GM21576 (cell line): ENCODE data around the gene CINP.
"Not testable (repeated sequence)": the region's sequence is repeated elsewhere in the genome, so short reads cannot be mapped to it uniquely, and the experiment has no call there.

Experiments used
- ATAC-seq: cut with Tn5 transposase; IDR thresholded peaks from one replicate; pipeline ENCODE4 v1.9.1; 2021; ENCODE audit warnings: mild to moderate bottlenecking, moderate library complexity; ENCODE audit not compliant: unreplicated experiment

CINP gene

GRCh38 chr14:102356280-102356679 is 6.4 kb downstream of the CINP start:
- ATAC-seq: no peak

- no peak for ATAC-seq
Observed at GRCh38 chr14:102353126-102353619, 9.5 kb downstream of the CINP start.

DNA sequence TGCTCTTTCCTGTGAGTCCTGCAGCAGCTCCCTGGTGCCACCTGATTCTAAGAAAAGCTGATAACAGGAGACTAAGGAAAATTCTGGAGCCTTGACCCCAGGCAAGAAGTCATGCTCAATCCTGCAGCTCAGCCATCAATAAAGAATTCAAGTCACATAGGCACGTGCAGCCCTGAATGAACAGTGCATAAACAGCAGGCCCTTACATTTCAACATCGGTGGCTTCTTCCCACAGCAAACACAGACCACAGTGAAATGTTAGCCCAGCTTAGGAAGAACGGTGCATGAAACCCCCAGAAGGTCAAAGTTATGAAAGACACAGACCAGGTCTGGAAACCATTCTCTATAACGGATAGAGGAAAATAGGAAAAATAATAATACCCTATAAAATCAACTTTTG is 10.5 kb downstream of the CINP start:
- no peak for ATAC-seq

DNA sequence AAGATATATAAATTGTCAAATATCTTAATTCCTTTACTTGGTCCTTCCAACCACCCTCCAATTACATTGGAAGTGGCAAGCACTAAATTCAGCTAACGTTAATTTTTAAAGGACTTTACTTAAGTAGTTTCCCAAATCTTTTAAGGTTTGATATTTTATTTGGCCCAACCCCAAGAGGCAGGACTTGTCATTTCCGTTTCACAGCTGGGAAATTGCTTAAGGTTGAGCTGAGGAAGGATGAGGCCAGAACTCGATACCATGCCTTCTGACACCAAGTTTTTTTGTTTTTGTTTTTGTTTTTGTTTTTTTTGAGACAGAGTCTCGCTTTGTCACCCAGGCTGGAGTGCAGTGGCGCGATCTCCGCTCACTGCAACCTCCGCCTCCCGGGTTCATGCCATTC is 11.1 kb downstream of the CINP start:
- ATAC-seq: not testable (repeated sequence)

GRCh38 chr14:102351023-102351422 is 11.7 kb downstream of the CINP start:
- no peak for ATAC-seq

DNA sequence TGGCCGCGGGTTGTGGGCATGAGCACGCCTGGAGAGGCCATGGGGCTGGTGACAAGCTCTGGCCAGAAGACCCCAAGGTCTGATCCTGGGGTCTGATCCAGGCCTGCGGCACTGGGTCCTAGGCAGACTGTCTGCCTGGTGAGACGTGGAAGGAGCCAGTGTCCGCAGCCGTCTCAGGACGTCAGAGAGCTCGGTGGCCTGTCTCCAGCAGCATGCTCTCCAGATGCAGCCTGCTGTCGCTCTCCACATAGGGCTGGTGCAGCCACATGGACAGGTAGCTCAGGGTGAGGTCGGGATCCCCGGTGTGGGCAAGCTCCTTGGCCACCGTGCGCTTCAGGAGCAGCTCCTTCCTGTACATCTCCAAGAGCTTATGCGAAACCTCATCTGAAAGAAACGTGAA is 14.3 kb downstream of the CINP start:
- ATAC-seq: no peak

DNA sequence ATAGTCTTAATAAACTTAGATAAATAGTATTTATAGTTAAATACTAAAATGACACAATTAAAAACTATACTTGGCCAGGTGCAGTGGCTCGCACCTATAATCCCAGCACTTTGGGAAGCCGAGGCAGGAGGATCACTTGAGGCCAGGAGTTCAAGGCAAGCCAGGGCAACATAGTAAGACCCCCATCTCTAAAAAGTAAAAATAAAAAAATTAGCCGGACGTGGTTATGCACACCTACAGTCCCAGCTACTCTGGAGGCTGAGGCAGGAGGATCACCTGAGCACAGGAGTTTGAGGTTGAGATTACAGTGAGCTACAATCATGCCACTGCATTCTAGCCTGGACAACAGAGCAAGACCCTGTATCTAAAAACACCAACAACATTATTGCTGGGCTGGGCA is 16.0 kb downstream of the CINP start:
- ATAC-seq: no peak

DNA sequence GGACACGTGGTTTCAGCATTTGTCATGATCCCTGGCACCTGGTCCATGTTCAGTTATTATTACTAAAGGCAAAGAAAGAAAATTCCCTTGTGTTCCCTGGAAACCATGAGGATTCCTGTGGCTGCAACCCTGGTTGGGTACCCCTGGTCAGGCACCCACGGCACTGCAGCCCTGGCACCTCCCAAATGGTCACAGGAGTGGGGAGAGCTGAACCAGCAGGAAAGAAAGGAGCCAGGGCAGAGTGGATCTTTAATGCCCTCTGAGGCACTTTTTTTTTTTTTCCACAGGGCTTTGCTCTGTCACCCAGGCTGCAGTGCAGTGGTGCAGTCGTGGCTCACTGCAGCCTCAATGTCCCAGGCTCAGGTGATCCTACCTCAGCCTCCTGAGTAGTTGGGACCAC is 17.5 kb downstream of the CINP start:
- ATAC-seq: no peak

DNA sequence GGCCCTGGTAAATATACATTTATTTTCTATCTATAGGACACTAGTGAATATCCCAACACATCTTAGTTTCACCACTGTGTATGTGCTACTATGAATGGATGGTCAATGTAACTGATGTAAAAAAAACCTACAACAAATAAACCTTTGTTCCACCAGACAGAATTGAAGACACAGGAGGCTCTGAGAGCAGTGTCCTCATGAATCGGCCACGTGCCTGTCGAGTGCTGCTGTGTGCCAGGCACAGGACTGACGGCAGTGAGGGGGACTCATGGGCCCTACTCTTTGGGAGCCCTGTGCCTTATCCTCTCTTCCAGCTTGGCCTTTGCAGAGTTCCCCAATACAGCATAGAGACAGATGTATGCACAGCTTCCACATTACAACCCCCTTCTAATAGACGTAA is 18.2 kb downstream of the CINP start:
- ATAC-seq: no peak

DNA sequence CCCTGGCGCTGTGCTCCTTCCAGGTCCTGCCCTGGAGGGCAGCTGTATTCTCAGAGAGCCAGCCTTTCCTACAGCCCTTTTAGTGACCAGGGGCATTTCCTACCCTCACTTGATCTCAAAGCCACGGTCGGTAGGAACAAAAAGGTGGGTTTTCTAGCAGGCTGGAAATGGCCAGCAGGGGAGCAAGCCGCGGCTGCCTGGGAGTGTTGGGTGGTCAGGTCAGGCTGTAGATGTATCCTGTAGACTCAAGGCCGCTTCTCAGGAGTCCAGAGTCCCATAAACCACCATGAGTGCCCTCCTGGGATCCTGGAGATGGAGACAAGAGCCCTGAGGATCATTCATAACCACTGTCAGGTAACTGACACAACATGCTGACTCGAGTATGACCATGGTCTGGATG is 18.6 kb downstream of the CINP start:
- ATAC-seq: no peak

DNA sequence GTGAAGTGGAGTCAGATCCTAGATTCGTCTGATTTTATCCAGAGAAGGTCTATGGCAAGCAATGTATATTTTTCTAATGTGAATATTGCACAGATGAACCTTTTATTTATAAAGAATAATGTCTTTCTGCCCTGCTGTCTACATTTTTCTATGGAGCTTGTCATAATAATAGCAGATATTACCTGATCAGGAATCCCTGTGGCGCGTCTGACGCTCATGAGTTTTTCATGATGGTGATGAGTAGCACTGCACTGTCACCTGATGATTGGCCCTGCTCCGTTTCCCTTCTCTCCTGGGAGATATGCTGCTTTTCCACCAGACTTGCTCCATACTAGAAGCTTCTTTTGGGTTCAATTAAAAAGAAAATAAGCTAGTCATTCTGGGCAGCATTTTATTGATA is 20.5 kb downstream of the CINP start:
- ATAC-seq: no peak

DNA sequence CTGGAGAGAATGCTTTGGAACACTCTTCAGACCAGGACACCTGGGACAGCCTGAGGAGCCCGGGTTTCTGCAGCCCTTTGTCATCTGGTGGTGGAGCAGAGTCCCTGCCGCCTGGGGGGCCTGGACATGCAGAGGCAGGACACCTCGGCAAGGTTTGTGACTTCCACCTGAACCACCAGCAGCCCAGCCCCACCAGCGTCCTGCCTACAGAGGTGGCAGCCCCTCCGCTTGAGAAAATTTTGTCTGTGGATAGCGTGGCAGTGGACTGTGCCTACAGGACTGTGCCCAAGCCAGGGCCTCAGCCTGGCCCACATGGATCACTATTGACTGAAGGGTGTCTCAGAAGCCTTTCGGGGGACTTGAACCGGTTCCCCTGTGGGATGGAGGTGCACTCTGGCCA is 21.1 kb downstream of the CINP start:
- no peak for ATAC-seq

- ATAC-seq: no peak
Observed at GRCh38 chr14:102338724-102339123, 24.0 kb downstream of the CINP start.

- no peak for ATAC-seq
Observed at GRCh38 chr14:102335163-102335562, 27.5 kb downstream of the CINP start.

- ATAC-seq: no peak
Observed at GRCh38 chr14:102333795-102334705, 28.6 kb downstream of the CINP start.

GRCh38 chr14:102333390-102333789 is 29.3 kb downstream of the CINP start:
- no peak for ATAC-seq

GRCh38 chr14:102330806-102331205 is 31.9 kb downstream of the CINP start:
- no peak for ATAC-seq

DNA sequence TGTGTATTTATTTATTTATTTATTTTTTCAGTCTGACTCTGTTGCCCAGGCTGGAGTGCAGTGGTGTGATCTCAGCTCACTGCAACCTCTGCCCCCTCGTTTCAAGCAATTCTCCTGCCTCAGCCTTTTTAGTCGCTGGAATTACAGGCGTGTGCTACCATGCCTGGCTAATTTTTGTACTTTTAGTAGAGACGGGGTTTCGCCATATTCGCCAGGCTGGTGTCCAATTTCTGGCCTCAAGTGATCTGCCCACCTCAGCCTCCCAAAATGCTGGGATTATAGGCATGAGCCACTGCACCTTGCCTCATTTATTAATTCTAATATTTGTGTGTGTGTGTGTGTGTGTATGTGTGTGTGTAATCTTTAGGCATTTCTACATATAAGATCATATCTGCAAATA is 33.3 kb downstream of the CINP start:
- not testable (repeated sequence) for ATAC-seq

DNA sequence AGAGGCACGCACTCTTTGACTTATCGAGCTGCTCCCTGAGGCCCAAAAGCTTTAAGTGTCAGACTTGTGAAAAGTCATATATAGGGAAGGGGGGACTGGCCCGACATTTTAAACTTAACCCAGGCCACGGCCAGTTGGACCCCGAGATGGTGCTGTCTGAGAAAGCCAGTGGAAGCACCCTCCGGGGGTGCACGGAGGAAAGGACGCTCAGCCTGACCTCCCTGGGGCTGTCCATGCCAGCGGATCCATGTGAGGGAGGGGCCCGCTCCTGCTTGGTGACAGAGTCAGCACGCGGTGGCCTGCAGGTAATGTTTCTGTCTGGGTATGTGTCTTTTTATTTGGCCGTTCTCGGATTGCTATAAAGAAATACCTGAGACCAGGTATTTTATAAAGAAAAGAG is 36.1 kb downstream of the CINP start:
- ATAC-seq: no peak

DNA sequence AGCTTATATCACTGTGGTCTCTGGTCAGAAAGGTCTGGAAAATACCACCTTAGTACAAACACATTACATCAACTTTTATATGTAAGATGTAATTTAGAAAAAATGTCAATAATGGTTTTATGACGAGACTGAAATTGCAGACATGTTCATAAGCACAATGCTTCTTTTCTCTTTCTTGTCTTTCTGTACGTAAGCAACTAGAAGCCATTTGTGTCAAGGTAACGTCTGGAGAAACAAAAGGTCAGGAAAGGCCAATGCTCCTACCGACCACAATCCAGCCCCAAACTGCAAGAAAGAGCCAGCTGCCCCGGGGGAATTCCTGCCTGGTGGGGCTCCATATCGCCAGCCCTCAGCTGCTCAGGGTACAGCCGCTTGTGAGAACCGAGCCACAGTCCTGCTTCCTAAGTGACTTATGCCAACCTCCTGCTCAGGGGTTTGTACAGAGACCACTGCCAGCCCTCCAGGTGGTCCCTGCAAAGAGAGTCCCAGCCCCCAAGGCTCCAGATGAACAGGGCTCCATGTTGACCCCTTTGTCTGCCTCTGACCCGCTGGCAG is 36.8 kb downstream of the CINP start:
- ATAC-seq: no peak

DNA sequence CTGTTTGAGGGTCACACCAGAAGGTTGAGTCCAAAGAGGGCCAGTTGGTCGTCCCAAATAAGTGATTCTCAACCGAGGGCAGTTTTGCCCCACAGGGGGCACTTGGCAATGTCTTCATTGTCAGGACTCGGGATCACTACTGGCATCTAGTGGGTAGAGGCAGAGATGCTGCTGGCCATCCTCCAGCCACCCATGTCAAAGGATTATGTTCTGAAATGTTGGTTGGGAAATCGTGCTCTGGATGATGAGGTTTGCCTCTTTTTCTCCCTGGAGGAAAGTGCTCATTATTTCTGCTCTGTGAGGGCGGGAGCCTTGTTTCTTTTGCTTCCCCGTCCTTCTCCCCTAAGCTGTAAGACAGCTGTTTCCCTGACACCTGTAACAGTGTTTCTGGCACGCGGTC is 39.6 kb downstream of the CINP start:
- ATAC-seq: no peak
